Activated CD4-positive, alpha-beta memory T cell treated with anti-CD3 and anti-CD28 coated beads for 36 hours (primary cell): ENCODE results near the gene FBXL16. TPM values are rescaled to one million over a fixed set of nuclear protein-coding genes. Genes with fewer than 3 reads are reported as not detected.

Experiments
- CTCF ChIA-PET: fragments of 350-600 bp; sonication (Branson Sonifier 250); formaldehyde crosslinking; loops from one replicate; lab custom pipeline; 2021; ENCODE audit warnings: antibody characterized with exemption, inconsistent platforms; lab: Charles Lee
- POLR2A ChIA-PET: fragments of 350-600 bp; sonication (Branson Sonifier 250); formaldehyde crosslinking; loops from one replicate; lab custom pipeline; 2021; ENCODE audit warnings: antibody characterized with exemption; lab: Charles Lee
- DNase-seq: peaks from one replicate; pipeline ENCODE4 v3.0.0-alpha.2; 2020
- H3K27ac Mint-ChIP-seq: one replicate; pipeline ENCODE4 v1.8.0; 2021; ENCODE audit warnings: mixed read lengths
- H3K27me3 Mint-ChIP-seq: one replicate; pipeline ENCODE4 v1.8.0; 2021; ENCODE audit warnings: mixed read lengths
- H3K36me3 Mint-ChIP-seq: one replicate; pipeline ENCODE4 v1.8.0; 2021; ENCODE audit warnings: mixed read lengths
- H3K4me1 Mint-ChIP-seq: one replicate; pipeline ENCODE4 v1.8.0; 2021; ENCODE audit warnings: low read depth, mixed read lengths
- H3K4me3 Mint-ChIP-seq: one replicate; pipeline ENCODE4 v1.8.0; 2021; ENCODE audit warnings: mild to moderate bottlenecking, mixed read lengths
- H3K9me3 Mint-ChIP-seq: one replicate; pipeline ENCODE4 v1.8.0; 2021; ENCODE audit warnings: mixed read lengths
- intact Hi-C: fragments of 100-400 bp; cut with micrococcal nuclease; formaldehyde crosslinking; loops from one replicate; pipeline ENCODE4 v1.15.1; 2023
- total RNA-seq, 2 experiments: library from RNA; stranded (reverse); gene quantifications; one replicate each; pipeline ENCODE4 v1.2.3, GENCODE V29; 2021

FBXL16 gene
- total RNA-seq, 2 experiments from 2014 or later = 7.7 to 14.1 TPM

- Mint-ChIP-seq H3K4me1 (no peaks in the 10 kb centered on the region), H3K27me3 (peaks cover 56% of the 10 kb centered on the region), H3K9me3 (no peaks in the 10 kb centered on the region), H3K4me3 (no peak overlapping the region), H3K36me3 (no peaks in the 10 kb centered on the region), H3K27ac (no peak overlapping the region)
- no peak for DNase-seq
- CTCF ChIA-PET = interaction anchor here (1.2 to 2.0 kb wide), 3 partner anchors 13 to 79 kb away, joined by 3 to 6 read pairs (median 4); no protein-coding TSS in a partner anchor
- POLR2A ChIA-PET = interaction anchor here (1.0 kb wide), 1 partner anchor 77 kb away, joined by 3 read pairs; no protein-coding TSS in a partner anchor
- intact Hi-C loops = no loop called here
These were observed 824 bp upstream of the FBXL16 start for GRCh38 chr16:706189-707061.

GRCh38 chr16:704552-705380 is 835 bp downstream of the FBXL16 start:
- POLR2A ChIA-PET = no interaction called here

GRCh38 chr16:704047-704446 is 1.6 kb downstream of the FBXL16 start:
- intact Hi-C loops = no loop called here
- H3K9me3 Mint-ChIP-seq = no peaks in the 10 kb centered on the region

More at GRCh38 chr16:704552-705380, 835 bp downstream of the FBXL16 start:
- CTCF ChIA-PET = interaction anchor here (1.2 kb wide), 1 partner anchor 10 kb away, joined by 4 read pairs; the partner anchor contains the start of gene METRN
- Mint-ChIP-seq H3K4me3 (no peak overlapping the region), H3K27me3 (peaks cover 51% of the 10 kb centered on the region), H3K4me1 (peaks cover 2% of the 10 kb centered on the region), H3K9me3 (no peaks in the 10 kb centered on the region), H3K36me3 (no peaks in the 10 kb centered on the region), H3K27ac (no peak overlapping the region)
- DNase-seq = no peak
- intact Hi-C loops = no loop called here

GRCh38 chr16:703406-703805 is 2.2 kb downstream of the FBXL16 start:
- Mint-ChIP-seq H3K9me3 (no peaks in the 10 kb centered on the region), H3K27me3 (peaks cover 40% of the 10 kb centered on the region), H3K4me3 (no peak overlapping the region), H3K27ac (no peak overlapping the region), H3K36me3 (no peaks in the 10 kb centered on the region), H3K4me1 (peaks cover 6% of the 10 kb centered on the region)
- intact Hi-C loops = no loop called here
- ChIA-PET POLR2A (no interaction called here), CTCF (interaction anchor here (1.1 to 2.4 kb wide), 2 partner anchors 9 to 82 kb away, joined by 3 to 9 read pairs; no protein-coding TSS in a partner anchor)
- no peak for DNase-seq

More at GRCh38 chr16:704047-704446, 1.6 kb downstream of the FBXL16 start:
- Mint-ChIP-seq H3K4me1 (peaks cover 6% of the 10 kb centered on the region), H3K36me3 (no peaks in the 10 kb centered on the region), H3K4me3 (no peak overlapping the region), H3K27ac (no peak overlapping the region), H3K27me3 (peaks cover 45% of the 10 kb centered on the region)
- ChIA-PET POLR2A (no interaction called here), CTCF (interaction anchor here (1.1 to 2.4 kb wide), 3 partner anchors 9 to 81 kb away, joined by 3 to 9 read pairs (median 4); partner anchors contain the start of gene METRN)
- DNase-seq = no peak

- Mint-ChIP-seq H3K36me3 (no peaks in the 10 kb centered on the region), H3K4me1 (peaks cover 6% of the 10 kb centered on the region), H3K27ac (no peak overlapping the region), H3K27me3 (peaks cover 32% of the 10 kb centered on the region), H3K9me3 (no peaks in the 10 kb centered on the region), H3K4me3 (no peak overlapping the region)
- CTCF ChIA-PET = interaction anchor here (2.0 to 2.4 kb wide), 2 partner anchors 10 to 83 kb away, joined by 5 to 9 read pairs; no protein-coding TSS in a partner anchor
- DNase-seq = no peak
- POLR2A ChIA-PET = interaction anchor here (1.2 kb wide), 1 partner anchor 12 kb away, joined by 3 read pairs; no protein-coding TSS in a partner anchor
- intact Hi-C loops = no loop called here
These were observed 3.3 kb downstream of the FBXL16 start for GRCh38 chr16:702341-702740.

- Mint-ChIP-seq H3K27ac (no peak overlapping the region), H3K27me3 (peaks cover 21% of the 10 kb centered on the region), H3K36me3 (no peaks in the 10 kb centered on the region), H3K9me3 (no peaks in the 10 kb centered on the region), H3K4me1 (peaks cover 14% of the 10 kb centered on the region), H3K4me3 (no peak overlapping the region)
- DNase-seq = peak; percentile 52
- ChIA-PET POLR2A (interaction anchor here (1.2 kb wide), 1 partner anchor 10 kb away, joined by 3 read pairs; no protein-coding TSS in a partner anchor), CTCF (interaction anchor here (2.0 kb wide), 1 partner anchor 84 kb away, joined by 5 read pairs; no protein-coding TSS in a partner anchor)
- intact Hi-C loops = no loop called here
These were observed 4.7 kb downstream of the FBXL16 start for GRCh38 chr16:700684-701584.

- Mint-ChIP-seq H3K36me3 (no peaks in the 10 kb centered on the region), H3K4me1 (peaks cover 23% of the 10 kb centered on the region), H3K4me3 (no peak overlapping the region), H3K9me3 (no peaks in the 10 kb centered on the region), H3K27me3 (peaks cover 19% of the 10 kb centered on the region), H3K27ac (no peak overlapping the region)
- ChIA-PET CTCF (no interaction called here), POLR2A (no interaction called here)
- intact Hi-C loops = no loop called here
- no peak for DNase-seq
These were observed 6.5 kb downstream of the FBXL16 start for GRCh38 chr16:698911-699671.

GRCh38 chr16:695355-696089 is 10.1 kb downstream of the FBXL16 start:
- no peaks in the 10 kb centered on the region for H3K36me3 Mint-ChIP-seq
- H3K4me3 Mint-ChIP-seq = peak overlapping the region; percentile 80
- peaks cover 23% of the 10 kb centered on the region for H3K4me1 Mint-ChIP-seq
- intact Hi-C loops = no loop called here
- ChIA-PET CTCF (interaction anchor here (0.7 to 1.9 kb wide), 5 partner anchors 14 to 89 kb away, joined by 3 to 14 read pairs (median 4); no protein-coding TSS in a partner anchor), POLR2A (interaction anchor here (0.7 to 1.6 kb wide), 7 partner anchors 14 to 30 kb away, joined by 3 to 8 read pairs (median 4); partner anchors contain the start of genes ANTKMT, CCDC78, METRN and STUB1)
- H3K27me3 Mint-ChIP-seq = no peaks in the 10 kb centered on the region
- no peaks in the 10 kb centered on the region for H3K9me3 Mint-ChIP-seq
- H3K27ac Mint-ChIP-seq = peak overlapping the region; percentile 71
- peak; percentile 84 for DNase-seq

GRCh38 chr16:694863-695354 is 10.7 kb downstream of the FBXL16 start:
- Mint-ChIP-seq H3K4me1 (peaks cover 21% of the 10 kb centered on the region), H3K27ac (no peak overlapping the region), H3K4me3 (peak overlapping the region; percentile 51), H3K9me3 (no peaks in the 10 kb centered on the region), H3K27me3 (no peaks in the 10 kb centered on the region), H3K36me3 (no peaks in the 10 kb centered on the region)
- ChIA-PET CTCF (interaction anchor here (0.7 to 1.9 kb wide), 4 partner anchors 15 to 90 kb away, joined by 3 to 14 read pairs (median 4); no protein-coding TSS in a partner anchor), POLR2A (interaction anchor here (0.7 to 1.6 kb wide), 6 partner anchors 14 to 26 kb away, joined by 3 to 8 read pairs (median 5); partner anchors contain the start of genes ANTKMT, METRN and STUB1)
- DNase-seq = no peak
- intact Hi-C loops = no loop called here
